Fibroblast of lung (primary cell): ENCODE data around the gene CMTM6. TPM values are rescaled to one million over a fixed set of nuclear protein-coding genes. Genes with fewer than 3 reads are reported as not detected.
"Not testable (repeated sequence)": the region's sequence is repeated elsewhere in the genome, so short reads cannot be mapped to it uniquely, and the experiment has no call there.

Experiments
- DNase-seq, 2 donors: peaks; one replicate each; pipeline versions ENCODE4 v3.0.0 to v3.0.0-alpha.2; 2010; ENCODE audit warnings: low read depth in 2 of 2
- H2AFZ ChIP-seq: 2 replicates; pipeline ENCODE4 v1.5.1; 2012; ENCODE audit warnings: low read length, control low read depth, inconsistent platforms
- H3K27ac ChIP-seq: 2 replicates; pipeline ENCODE4 v1.5.1; 2011; ENCODE audit warnings: low read length, control low read depth; ENCODE audit not compliant: insufficient read depth
- H3K27me3 ChIP-seq: 2 replicates; pipeline ENCODE4 v1.5.1; 2011; ENCODE audit warnings: mild to moderate bottlenecking, low read length; ENCODE audit not compliant: control insufficient read depth, insufficient read depth
- H3K36me3 ChIP-seq: 2 replicates; pipeline ENCODE4 v1.5.1; 2011; ENCODE audit warnings: low read length; ENCODE audit not compliant: control insufficient read depth, insufficient read depth
- H3K4me1 ChIP-seq: 2 replicates; pipeline ENCODE4 v1.5.1; 2011; ENCODE audit warnings: low read length; ENCODE audit not compliant: control insufficient read depth, insufficient read depth; ENCODE audit errors: extremely low read depth
- H3K4me2 ChIP-seq: 2 replicates; pipeline ENCODE4 v1.5.1; 2011; ENCODE audit warnings: low read length, control low read depth; ENCODE audit not compliant: insufficient read depth; ENCODE audit errors: extremely low read depth
- H3K4me3 ChIP-seq, 4 experiments: fragments of 200-600 bp in 1 of 4; sonication (generic) in 1 of 4; replicated peaks in 1 of 4; 2 replicates each; pipeline ENCODE4 v1.5.1; 2011 to 2016; ENCODE audit warnings: low read length in 4 of 4, low read depth in 3 of 4, mild to moderate bottlenecking in 3 of 4, control low read depth in 2 of 4, inconsistent platforms in 1 of 4, mixed read lengths in 1 of 4; ENCODE audit not compliant: insufficient read depth in 1 of 4; ENCODE audit errors: control extremely low read depth in 1 of 4
- H3K79me2 ChIP-seq: 2 replicates; pipeline ENCODE4 v1.5.1; 2012; ENCODE audit warnings: mild to moderate bottlenecking, low read length, inconsistent platforms; ENCODE audit not compliant: control insufficient read depth, insufficient read depth
- H3K9ac ChIP-seq: 2 replicates; pipeline ENCODE4 v1.5.1; 2011; ENCODE audit warnings: mild to moderate bottlenecking, low read length, control low read depth; ENCODE audit not compliant: insufficient read depth
- H3K9me3 ChIP-seq: 2 replicates; pipeline ENCODE4 v1.5.1; 2012; ENCODE audit warnings: low read depth, low read length; ENCODE audit not compliant: control insufficient read depth, insufficient read depth
- H4K20me1 ChIP-seq: 2 replicates; pipeline ENCODE4 v1.5.1; 2011; ENCODE audit warnings: low read length; ENCODE audit not compliant: control insufficient read depth, insufficient read depth; ENCODE audit errors: extremely low read depth
- EZH2 ChIP-seq: IDR thresholded peaks from 2 replicates; pipeline ENCODE4 v1.5.1; 2012; ENCODE audit warnings: low read length, control low read depth, mild to moderate bottlenecking; ENCODE audit errors: missing control alignments
- polyA plus RNA-seq, 2 donors: library from polyadenylated mRNA; depleted of rRNA in 1 of 2; stranded (reverse) in 1 of 2; unstranded in 1 of 2; fragments of >200 nt; gene quantifications; 2 replicates each; pipeline ENCODE4 v1.2.1, GENCODE V29; 2011 to 2012; ENCODE audit warnings: missing spikeins in 1 of 2
- total RNA-seq: library from RNA; depleted of rRNA; stranded (reverse); fragments of >200 nt; gene quantifications from 2 replicates; pipeline ENCODE4 v1.2.1, GENCODE V29; 2014
- TF ChIP-seq, protein P1 (sequence below), 2 donors: IDR thresholded peaks in 1 of 2; conservative IDR thresholded peaks in 1 of 2; 1 replicate in 1 of 2; 2 replicates in 1 of 2; pipeline ENCODE4 v1.5.1; 2011 to 2012; ENCODE audit warnings: low read length in 2 of 2, control low read depth in 1 of 2, inconsistent platforms in 1 of 2, low read depth in 1 of 2, mild to moderate bottlenecking in 1 of 2

Gene CMTM6
- total and polyA plus RNA-seq, 2 donors (not counting 1 experiment from before 2014, with no cell fraction given) = 74.1 to 76.5 TPM

DNA sequence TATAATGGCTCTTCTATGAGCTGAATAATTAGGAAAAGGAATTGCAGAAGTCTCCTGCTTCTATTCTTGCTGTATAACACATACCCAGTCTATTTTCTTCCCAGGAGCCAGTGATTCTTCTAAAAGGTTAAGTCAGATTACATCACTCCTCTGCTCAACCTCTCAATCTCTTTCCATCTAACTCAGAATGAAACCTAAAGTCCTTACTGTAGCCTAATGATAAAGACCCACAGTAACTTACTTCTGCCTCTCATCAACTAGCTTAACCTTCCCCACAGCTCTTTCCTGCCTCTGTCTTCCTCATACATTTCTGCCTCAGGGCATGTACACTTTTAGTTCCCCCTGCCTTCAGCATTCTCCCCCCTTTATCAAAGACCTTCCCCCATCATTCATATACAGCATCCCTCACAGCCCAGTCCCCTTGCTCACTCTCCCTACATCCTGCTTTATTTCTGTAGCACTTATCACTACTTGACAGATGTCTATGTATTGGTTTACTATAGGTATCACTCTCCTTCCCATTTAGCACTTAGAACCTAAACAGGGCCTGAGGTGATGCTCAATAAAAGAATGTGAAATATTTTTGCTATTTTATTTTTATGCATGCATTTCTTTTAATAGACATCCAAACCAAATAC lies 28.5 kb upstream of the CMTM6 start:
- Histone ChIP-seq H3K36me3 (peaks cover 2% of the 10 kb centered on the region), H2AFZ (no peak overlapping the region), H3K4me1 (no peaks in the 10 kb centered on the region), H4K20me1 (no peaks in the 10 kb centered on the region), H3K79me2 (no peaks in the 10 kb centered on the region), H3K27me3 (no peaks in the 10 kb centered on the region), H3K4me2 (no peak overlapping the region), H3K27ac (no peak overlapping the region), H3K9me3 (no peaks in the 10 kb centered on the region), H3K9ac (no peak overlapping the region), H3K4me3 (no peak overlapping the region)
- TF ChIP-seq, protein P1, sequence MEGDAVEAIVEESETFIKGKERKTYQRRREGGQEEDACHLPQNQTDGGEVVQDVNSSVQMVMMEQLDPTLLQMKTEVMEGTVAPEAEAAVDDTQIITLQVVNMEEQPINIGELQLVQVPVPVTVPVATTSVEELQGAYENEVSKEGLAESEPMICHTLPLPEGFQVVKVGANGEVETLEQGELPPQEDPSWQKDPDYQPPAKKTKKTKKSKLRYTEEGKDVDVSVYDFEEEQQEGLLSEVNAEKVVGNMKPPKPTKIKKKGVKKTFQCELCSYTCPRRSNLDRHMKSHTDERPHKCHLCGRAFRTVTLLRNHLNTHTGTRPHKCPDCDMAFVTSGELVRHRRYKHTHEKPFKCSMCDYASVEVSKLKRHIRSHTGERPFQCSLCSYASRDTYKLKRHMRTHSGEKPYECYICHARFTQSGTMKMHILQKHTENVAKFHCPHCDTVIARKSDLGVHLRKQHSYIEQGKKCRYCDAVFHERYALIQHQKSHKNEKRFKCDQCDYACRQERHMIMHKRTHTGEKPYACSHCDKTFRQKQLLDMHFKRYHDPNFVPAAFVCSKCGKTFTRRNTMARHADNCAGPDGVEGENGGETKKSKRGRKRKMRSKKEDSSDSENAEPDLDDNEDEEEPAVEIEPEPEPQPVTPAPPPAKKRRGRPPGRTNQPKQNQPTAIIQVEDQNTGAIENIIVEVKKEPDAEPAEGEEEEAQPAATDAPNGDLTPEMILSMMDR (conservative IDR thresholded peaks at IDR 0.05 in 1 of 2, IDR thresholded peaks at IDR 0.05 in 1 of 2; ENCODE audit: low read depth in 1 of 2, low read length in 2 of 2) = no peak
- TF ChIP-seq EZH2 = no peak
- DNase-seq = no peak

DNA sequence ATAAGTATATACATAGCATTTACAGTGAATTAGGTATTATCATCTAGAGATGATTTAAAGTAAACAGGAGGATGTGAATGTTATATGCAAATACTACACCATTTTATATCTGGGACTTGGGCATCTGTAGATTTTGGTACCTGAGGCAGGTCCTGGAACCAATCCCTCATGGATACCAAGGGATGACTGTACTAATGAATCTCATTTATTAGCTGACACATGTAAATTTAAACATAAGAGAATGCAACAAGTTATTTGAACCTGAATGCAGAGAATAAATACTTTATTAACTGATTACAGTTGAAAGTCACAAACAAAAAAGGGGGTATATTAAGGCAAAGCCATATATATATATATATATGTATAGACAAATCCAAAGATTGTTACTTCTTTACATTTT lies 23.1 kb upstream of the CMTM6 start:
- Histone ChIP-seq H3K9ac (no peak overlapping the region), H3K9me3 (no peaks in the 10 kb centered on the region), H3K4me2 (no peak overlapping the region), H4K20me1 (no peaks in the 10 kb centered on the region), H2AFZ (no peak overlapping the region), H3K79me2 (no peaks in the 10 kb centered on the region), H3K27me3 (no peaks in the 10 kb centered on the region), H3K4me1 (no peaks in the 10 kb centered on the region), H3K36me3 (peaks cover 4% of the 10 kb centered on the region), H3K27ac (no peak overlapping the region), H3K4me3 (no peak overlapping the region)
- TF ChIP-seq, protein P1 (conservative IDR thresholded peaks at IDR 0.05 in 1 of 2, IDR thresholded peaks at IDR 0.05 in 1 of 2; ENCODE audit: low read depth in 1 of 2, low read length in 2 of 2) = no peak
- TF ChIP-seq EZH2 = no peak
- no peak for DNase-seq

DNA sequence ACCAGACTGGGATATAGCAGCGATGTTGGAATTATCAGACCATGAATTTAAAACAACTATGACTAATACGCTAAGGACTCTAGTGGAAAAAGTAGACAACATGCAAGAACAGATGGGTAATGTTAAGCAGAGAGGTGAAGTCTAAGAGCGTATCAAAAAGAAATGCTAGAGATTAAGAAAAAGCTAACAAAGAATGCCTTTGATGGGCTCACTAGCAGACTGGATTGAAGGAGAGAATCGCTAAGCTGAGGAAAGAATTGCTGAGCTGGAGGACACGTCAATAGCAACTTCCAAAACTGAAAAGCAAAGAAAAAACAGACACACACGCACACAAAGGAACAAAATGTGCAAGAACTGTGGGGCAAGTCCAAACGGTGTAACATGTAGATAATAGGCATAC lies 20.0 kb upstream of the CMTM6 start:
- Histone ChIP-seq H4K20me1 (no peaks in the 10 kb centered on the region), H3K27ac (no peak overlapping the region), H2AFZ (no peak overlapping the region), H3K4me1 (no peaks in the 10 kb centered on the region), H3K36me3 (peaks cover 4% of the 10 kb centered on the region), H3K79me2 (no peaks in the 10 kb centered on the region), H3K9ac (no peak overlapping the region), H3K27me3 (no peaks in the 10 kb centered on the region), H3K4me2 (no peak overlapping the region), H3K9me3 (no peaks in the 10 kb centered on the region), H3K4me3 (no peak overlapping the region)
- DNase-seq = peak in 1 of 2 donors; percentile 54
- TF ChIP-seq EZH2 = no peak
- TF ChIP-seq, protein P1 (conservative IDR thresholded peaks at IDR 0.05 in 1 of 2, IDR thresholded peaks at IDR 0.05 in 1 of 2; ENCODE audit: low read depth in 1 of 2, low read length in 2 of 2) = no peak

DNA sequence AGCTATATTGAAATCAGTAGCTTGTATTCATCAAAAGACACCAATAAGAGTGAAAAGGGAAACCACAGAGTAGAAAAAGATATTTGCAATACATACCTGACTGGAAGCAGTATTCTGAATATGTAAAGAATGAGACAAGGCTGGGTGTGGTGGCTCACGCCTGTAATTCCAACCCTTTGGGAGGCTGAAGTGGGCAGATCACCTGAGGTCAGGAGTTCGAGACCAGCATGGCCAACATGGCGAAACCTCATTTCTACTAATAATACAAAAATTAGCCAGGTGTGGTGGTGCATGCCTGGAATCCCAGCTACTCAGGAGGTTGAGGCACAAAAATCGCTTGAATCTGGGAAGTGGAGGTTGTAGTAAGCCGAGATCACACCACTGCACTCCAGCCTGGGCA lies 16.3 kb upstream of the CMTM6 start:
- H3K27me3 ChIP-seq, H3K36me3 ChIP-seq, H3K4me1 ChIP-seq, H2AFZ ChIP-seq, H3K9me3 ChIP-seq, H3K4me3 ChIP-seq, H3K79me2 ChIP-seq, H3K9ac ChIP-seq, H3K4me2 ChIP-seq, H3K27ac ChIP-seq, DNase-seq, H4K20me1 ChIP-seq: not testable (repeated sequence)

DNA sequence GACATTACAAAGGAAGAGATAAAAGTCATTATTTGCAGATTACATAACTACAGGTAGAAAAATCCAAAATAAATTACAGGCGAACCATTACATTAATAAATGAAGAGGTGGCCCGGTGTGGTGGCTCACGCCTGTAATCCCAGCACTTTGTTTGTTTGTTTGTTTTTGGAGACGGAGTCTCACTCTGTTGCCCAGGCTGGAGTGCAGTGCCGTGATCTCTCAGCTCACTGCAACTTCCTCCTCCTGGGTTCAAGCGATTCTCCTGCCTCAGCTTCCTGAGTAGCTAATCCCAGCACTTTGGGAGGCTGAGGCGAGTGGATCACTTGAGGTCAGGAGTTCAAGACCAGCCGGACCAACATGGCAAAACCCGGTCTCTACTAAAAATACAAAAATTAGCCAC lies 14.1 kb upstream of the CMTM6 start:
- not testable (repeated sequence) for H3K79me2 ChIP-seq, H3K4me3 ChIP-seq

More for the DNA sequence above, 14.1 kb upstream of the CMTM6 start:
- H3K36me3 ChIP-seq, H3K27ac ChIP-seq, H3K27me3 ChIP-seq, DNase-seq, H3K4me2 ChIP-seq, H3K4me1 ChIP-seq, H3K9me3 ChIP-seq, H2AFZ ChIP-seq, H4K20me1 ChIP-seq, H3K9ac ChIP-seq: not testable (repeated sequence)
